ENCODE results near the gene KAT14.

DNA sequence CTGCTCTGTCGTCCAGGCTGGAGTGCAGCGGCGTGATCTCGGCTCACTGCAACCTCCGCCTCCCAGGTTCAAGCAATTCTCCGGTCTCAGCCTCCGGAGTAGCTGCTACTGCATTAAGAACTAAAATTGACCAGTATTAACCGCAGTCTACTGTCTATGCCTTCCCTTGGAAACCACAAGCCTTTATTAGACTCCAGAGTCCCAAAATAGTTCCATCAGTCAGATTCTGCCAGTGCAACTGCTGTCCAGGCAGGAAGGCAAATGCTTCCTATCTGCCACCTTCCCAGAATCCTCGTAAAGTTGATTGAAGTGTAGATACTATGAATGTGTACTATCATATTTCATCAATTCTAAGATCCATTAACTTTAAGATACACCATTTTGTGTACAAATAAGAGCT lies 16.7 kb downstream of the KAT14 start:
- TF ChIP-seq, protein P1, sequence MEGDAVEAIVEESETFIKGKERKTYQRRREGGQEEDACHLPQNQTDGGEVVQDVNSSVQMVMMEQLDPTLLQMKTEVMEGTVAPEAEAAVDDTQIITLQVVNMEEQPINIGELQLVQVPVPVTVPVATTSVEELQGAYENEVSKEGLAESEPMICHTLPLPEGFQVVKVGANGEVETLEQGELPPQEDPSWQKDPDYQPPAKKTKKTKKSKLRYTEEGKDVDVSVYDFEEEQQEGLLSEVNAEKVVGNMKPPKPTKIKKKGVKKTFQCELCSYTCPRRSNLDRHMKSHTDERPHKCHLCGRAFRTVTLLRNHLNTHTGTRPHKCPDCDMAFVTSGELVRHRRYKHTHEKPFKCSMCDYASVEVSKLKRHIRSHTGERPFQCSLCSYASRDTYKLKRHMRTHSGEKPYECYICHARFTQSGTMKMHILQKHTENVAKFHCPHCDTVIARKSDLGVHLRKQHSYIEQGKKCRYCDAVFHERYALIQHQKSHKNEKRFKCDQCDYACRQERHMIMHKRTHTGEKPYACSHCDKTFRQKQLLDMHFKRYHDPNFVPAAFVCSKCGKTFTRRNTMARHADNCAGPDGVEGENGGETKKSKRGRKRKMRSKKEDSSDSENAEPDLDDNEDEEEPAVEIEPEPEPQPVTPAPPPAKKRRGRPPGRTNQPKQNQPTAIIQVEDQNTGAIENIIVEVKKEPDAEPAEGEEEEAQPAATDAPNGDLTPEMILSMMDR (IDR thresholded peaks at IDR 0.05): no peak
- no peak for TF ChIP-seq POLR2A (IDR thresholded peaks at IDR 0.05; ENCODE audit: low read length)

Data from A549 (cell line).